Spleen (tissue), 11 donors: ENCODE measurements around the gene CNIH3. TPM values are rescaled to one million over a fixed set of nuclear protein-coding genes. Genes with fewer than 3 reads are reported as not detected.

ENCODE experiments used
- DNase-seq: peaks from one replicate; pipeline ENCODE4 v3.0.0-alpha.2; 2020
- H3K27ac ChIP-seq, 8 donors: fragments of 200-600 bp; sonication (generic) in 7 of 8; 1 replicate in 4 of 8; 2 replicates in 4 of 8; pipeline versions ENCODE4 v1.5.0 to v1.8.0; 2016 to 2021; ENCODE audit warnings: inconsistent platforms in 4 of 8, mild to moderate bottlenecking in 4 of 8, moderate library complexity in 1 of 8
- H3K27me3 ChIP-seq, 7 donors: fragments of 200-600 bp; sonication (generic) in 6 of 7; replicated peaks in 1 of 7; 1 replicate in 4 of 7; 2 replicates in 3 of 7; pipeline versions ENCODE4 v1.5.0 to v1.8.0; 2016 to 2021; ENCODE audit warnings: inconsistent platforms in 3 of 7, mild to moderate bottlenecking in 1 of 7
- H3K36me3 ChIP-seq, 6 donors: fragments of 200-600 bp; sonication (generic) in 5 of 6; 1 replicate in 4 of 6; 2 replicates in 2 of 6; pipeline versions ENCODE4 v1.5.0 to v1.8.0; 2016 to 2021; ENCODE audit warnings: inconsistent platforms in 2 of 6
- H3K4me1 ChIP-seq, 6 donors: fragments of 200-600 bp; sonication (generic) in 5 of 6; 1 replicate in 3 of 6; 2 replicates in 3 of 6; pipeline versions ENCODE4 v1.5.0 to v1.8.0; 2016 to 2021; ENCODE audit warnings: inconsistent platforms in 3 of 6
- H3K4me3 ChIP-seq, 8 donors: fragments of 200-600 bp; sonication (generic) in 7 of 8; 1 replicate in 4 of 8; 2 replicates in 4 of 8; pipeline versions ENCODE4 v1.5.0 to v1.8.0; 2016 to 2021; ENCODE audit warnings: inconsistent platforms in 4 of 8, mild to moderate bottlenecking in 4 of 8, moderate library complexity in 2 of 8
- H3K9me3 ChIP-seq, 8 donors: fragments of 200-600 bp; sonication (generic) in 7 of 8; 1 replicate in 4 of 8; 2 replicates in 4 of 8; pipeline versions ENCODE4 v1.5.0 to v1.8.0; 2016 to 2021; ENCODE audit warnings: inconsistent platforms in 4 of 8
- CTCF ChIP-seq, 11 experiments: fragments of 200-600 bp in 7 of 11; fragments of 450-650 bp in 4 of 11; sonication (generic) in 4 of 11; IDR thresholded peaks in 8 of 11; conservative IDR thresholded peaks in 3 of 11; 1 replicate in 7 of 11; 2 replicates in 4 of 11; pipeline versions ENCODE4 v1.4.0 to v1.8.0; 2016 to 2021; ENCODE audit warnings: antibody characterized with exemption in 11 of 11, inconsistent platforms in 4 of 11, mild to moderate bottlenecking in 1 of 11
- POLR2A ChIP-seq, 3 donors: fragments of 450-650 bp; IDR thresholded peaks; one replicate each; pipeline ENCODE4 v1.5.1; 2017; ENCODE audit warnings: antibody characterized with exemption in 3 of 3, mild to moderate bottlenecking in 1 of 3
- POLR2AphosphoS5 ChIP-seq, 3 donors: sonication (generic); formaldehyde crosslinking; IDR thresholded peaks; one replicate each; pipeline ENCODE4 v1.5.1; 2017; ENCODE audit warnings: antibody characterized with exemption in 3 of 3
- WGBS, 5 donors: extraction: QIAGEN DNeasy Blood & Tissue Kit in 3 of 5; methylation state at CpG; one replicate each; pipeline versions ENCODE4 v1.1.5 to v1.1.7; 2013 to 2018; 5-methylcytosine and 5-hydroxymethylcytosine counted together
- intact Hi-C: fragments of 100-400 bp; cut with DNase I; formaldehyde crosslinking; loops from one replicate; pipeline ENCODE4 v1.15.0; 2023; ENCODE audit warnings: low total_unique reads
- polyA plus RNA-seq, 3 donors: library from polyadenylated mRNA; stranded (reverse); fragments of 200-250 nt; gene quantifications; one replicate each; pipeline ENCODE4 v1.2.1, GENCODE V29; 2013
- total RNA-seq, 7 donors: library from RNA; depleted of rRNA in 3 of 7; stranded (reverse); fragments of >200 nt in 3 of 7; fragmentation: NEBNext Ultra II Directional in 4 of 7; extraction: Animal tissue kit (Norgen Biotek cat#: 25700) in 4 of 7; gene quantifications; one replicate each; pipeline versions ENCODE4 v1.1.0 to v1.2.1, GENCODE V29; 2016 to 2021
- donor health status: healthy with polysubstance abuse.
- donor health status: DM: no; HTN: no; CAD: no; lungs with moderate emphysema.
- donor health status: DM: no; HTN: no; CAD: no.
- donor health status: Bipolar disorder and iron deficiency.
- donor health status: healthy.
- donor health status: DM: no; HTN: no; CAD: no.
- donor health status: DM: yes; HTN: yes; CAD: no.

The CNIH3 gene
- total and polyA plus RNA-seq, 10 donors, result 0.68 to 4.1 (median 2.0) TPM

DNA sequence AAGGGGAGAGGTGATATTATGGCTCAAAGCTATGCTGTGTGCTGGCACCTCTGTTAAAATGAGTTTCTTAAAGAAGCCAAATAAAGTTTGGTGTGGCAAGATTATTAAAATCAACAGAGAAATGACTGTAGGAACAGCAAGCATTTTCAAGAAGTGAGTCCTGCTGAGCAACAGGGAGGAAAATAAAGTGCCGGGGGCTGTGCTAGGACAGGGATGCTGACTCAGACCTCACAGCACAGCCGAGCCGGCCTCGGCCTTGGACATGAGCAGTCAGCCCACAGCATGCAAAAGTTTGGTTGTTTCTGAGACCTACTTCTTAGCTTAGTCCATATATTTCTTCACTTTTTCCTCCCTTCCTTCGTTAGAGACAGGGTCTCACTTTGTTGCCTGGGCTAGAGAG lies 19.2 kb downstream of the CNIH3 start:
- H3K27ac ChIP-seq, result no peak overlapping the region
- H3K4me1 ChIP-seq, result no peaks in the 10 kb centered on the region
- no peaks in the 10 kb centered on the region for H3K9me3 ChIP-seq
- intact Hi-C loops, result no loop called here
- H3K36me3 ChIP-seq, result no peaks in the 10 kb centered on the region
- no peak overlapping the region for H3K4me3 ChIP-seq
- TF ChIP-seq POLR2A (IDR thresholded peaks at IDR 0.05), result no peak
- TF ChIP-seq CTCF (IDR thresholded peaks at IDR 0.05 in 8 of 11, conservative IDR thresholded peaks at IDR 0.05 in 3 of 11), result no peak
- TF ChIP-seq POLR2AphosphoS5 (IDR thresholded peaks at IDR 0.05), result no peak
- 67 to 89% (median 81%) methylated on average over 5 of the region's 5 CpGs for WGBS, 5 donors
- H3K27me3 ChIP-seq, result peaks cover 0 to 11% (median 0%) of the 10 kb centered on the region in 7 donors
- DNase-seq, result no peak

- WGBS, 5 donors, result 75 to 87% (median 82%) methylated on average over 5 of the region's 5 CpGs
- Histone ChIP-seq H3K27ac (no peak overlapping the region), H3K9me3 (no peaks in the 10 kb centered on the region), H3K27me3 (peaks cover 0 to 24% (median 0%) of the 10 kb centered on the region in 7 donors), H3K4me3 (no peak overlapping the region), H3K4me1 (no peaks in the 10 kb centered on the region), H3K36me3 (no peaks in the 10 kb centered on the region)
- intact Hi-C loops, result no loop called here
- TF ChIP-seq POLR2A (IDR thresholded peaks at IDR 0.05) (no peak), POLR2AphosphoS5 (IDR thresholded peaks at IDR 0.05) (no peak), CTCF (IDR thresholded peaks at IDR 0.05 in 8 of 11, conservative IDR thresholded peaks at IDR 0.05 in 3 of 11) (no peak)
- DNase-seq, result no peak
Measured at GRCh38 chr1:224637515-224637914, 21.4 kb downstream of the CNIH3 start.

DNA sequence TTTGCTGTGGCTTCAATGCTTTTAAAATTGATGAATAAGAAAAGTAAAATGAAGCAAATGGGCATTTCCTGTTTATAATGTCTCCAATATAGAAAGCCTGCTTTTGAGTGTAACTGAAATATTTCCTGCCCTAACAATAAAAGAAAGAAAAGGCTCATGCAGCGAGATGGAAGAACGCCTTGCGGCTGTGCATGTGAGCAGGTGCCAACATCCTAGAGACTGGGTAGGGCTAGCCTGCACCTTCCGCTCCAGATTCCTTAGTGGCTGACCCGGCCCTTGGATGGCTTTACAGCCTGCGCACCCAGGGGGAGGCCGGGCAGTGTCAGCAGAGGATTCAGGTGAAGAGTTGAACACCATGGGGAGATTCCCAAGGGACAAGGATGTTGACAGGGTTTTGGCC lies 21.8 kb downstream of the CNIH3 start:
- Histone ChIP-seq H3K9me3 (no peaks in the 10 kb centered on the region), H3K27ac (no peak overlapping the region), H3K4me1 (no peaks in the 10 kb centered on the region), H3K27me3 (peaks cover 0 to 24% (median 0%) of the 10 kb centered on the region in 7 donors), H3K4me3 (no peak overlapping the region), H3K36me3 (no peaks in the 10 kb centered on the region)
- TF ChIP-seq POLR2A (IDR thresholded peaks at IDR 0.05), result no peak
- no peak for TF ChIP-seq CTCF (IDR thresholded peaks at IDR 0.05 in 8 of 11, conservative IDR thresholded peaks at IDR 0.05 in 3 of 11)
- TF ChIP-seq POLR2AphosphoS5 (IDR thresholded peaks at IDR 0.05), result no peak
- 83 to 94% (median 92%) methylated on average over 7 of the region's 7 CpGs for WGBS, 5 donors
- DNase-seq, result no peak
- intact Hi-C loops, result no loop called here

DNA sequence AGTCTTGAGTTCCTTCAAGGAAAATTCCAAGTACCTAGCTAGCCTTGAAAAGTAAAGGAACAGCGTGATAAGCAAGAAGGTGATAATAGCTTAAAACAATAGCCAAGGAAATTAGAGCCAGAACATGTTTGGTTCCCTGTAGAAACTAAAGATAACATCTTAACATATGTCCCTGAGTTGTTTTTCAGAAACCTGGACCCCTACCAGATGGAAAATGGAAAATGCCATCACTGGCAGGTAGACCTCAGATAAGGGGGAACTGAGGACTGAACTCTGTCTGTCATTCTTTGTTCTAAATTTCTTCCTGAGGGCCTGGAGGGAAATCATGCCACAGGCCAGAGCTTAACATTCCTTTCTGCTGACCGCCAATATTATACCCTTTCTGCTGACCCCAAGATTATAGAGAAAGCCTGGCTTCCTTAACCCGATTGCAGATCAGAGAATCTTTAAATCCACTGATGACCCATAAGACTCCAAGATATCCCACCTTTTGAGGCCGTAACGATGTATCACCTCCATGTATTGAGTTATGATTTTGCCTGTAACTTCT lies 23.4 kb downstream of the CNIH3 start:
- WGBS, 5 donors, result 84 to 90% (median 88%) methylated on average over 5 of the region's 5 CpGs

More for the DNA sequence above, 23.4 kb downstream of the CNIH3 start:
- TF ChIP-seq CTCF (IDR thresholded peaks at IDR 0.05 in 8 of 11, conservative IDR thresholded peaks at IDR 0.05 in 3 of 11) (no peak), POLR2A (IDR thresholded peaks at IDR 0.05) (no peak), POLR2AphosphoS5 (IDR thresholded peaks at IDR 0.05) (no peak)
- Histone ChIP-seq H3K4me3 (no peak overlapping the region), H3K9me3 (no peaks in the 10 kb centered on the region), H3K27me3 (peaks cover 0 to 24% (median 0%) of the 10 kb centered on the region in 7 donors), H3K4me1 (peaks cover 0 to 3% (median 0%) of the 10 kb centered on the region in 6 donors), H3K36me3 (no peaks in the 10 kb centered on the region), H3K27ac (no peak overlapping the region)
- intact Hi-C loops, result no loop called here
- no peak for DNase-seq
